Fibroblast of mammary gland (primary cell): ENCODE results near the gene ACTRT2.

Source experiments
- DNase-seq: peaks from one replicate; pipeline ENCODE4 v3.0.0-alpha.2; 2010; ENCODE audit warnings: low read depth
- H3K4me3 ChIP-seq: 2 replicates; pipeline ENCODE4 v1.5.1; 2011; ENCODE audit warnings: low read depth, mild to moderate bottlenecking, low read length, moderate library complexity; ENCODE audit not compliant: control insufficient read depth
- CTCF ChIP-seq: conservative IDR thresholded peaks from 2 replicates; pipeline ENCODE4 v1.5.1; 2011; ENCODE audit warnings: low read depth, low read length, inconsistent platforms; ENCODE audit not compliant: control insufficient read depth, insufficient read depth

ACTRT2 gene

GRCh38 chr1:3014443-3015268, 6.6 kb upstream of the ACTRT2 start:
- no peak for DNase-seq
- H3K4me3 ChIP-seq: no peak overlapping the region
- TF ChIP-seq CTCF: no peak

DNA sequence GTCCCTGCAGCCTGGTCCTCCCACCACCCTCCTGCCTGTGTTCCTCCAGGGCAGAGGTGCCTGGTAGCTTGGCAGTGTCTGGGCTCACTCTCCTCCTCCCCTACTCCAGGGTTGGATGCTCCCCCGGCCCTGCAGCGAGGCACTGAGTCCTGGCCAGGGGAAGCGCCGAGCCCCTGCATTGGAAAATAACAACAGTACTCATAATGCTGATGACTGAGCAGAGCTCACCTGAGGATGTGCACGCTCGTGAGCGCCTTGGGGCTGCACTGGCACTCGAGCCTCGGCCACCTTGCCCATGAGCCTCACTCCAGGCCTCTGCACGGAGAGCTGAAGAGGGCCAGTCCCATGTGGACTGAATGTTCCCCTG, 6.0 kb upstream of the ACTRT2 start:
- no peak for TF ChIP-seq CTCF
- DNase-seq: no peak
- H3K4me3 ChIP-seq: no peak overlapping the region

GRCh38 chr1:3015744-3016143, 5.5 kb upstream of the ACTRT2 start:
- no peak for TF ChIP-seq CTCF
- H3K4me3 ChIP-seq: no peak overlapping the region
- DNase-seq: no peak

DNA sequence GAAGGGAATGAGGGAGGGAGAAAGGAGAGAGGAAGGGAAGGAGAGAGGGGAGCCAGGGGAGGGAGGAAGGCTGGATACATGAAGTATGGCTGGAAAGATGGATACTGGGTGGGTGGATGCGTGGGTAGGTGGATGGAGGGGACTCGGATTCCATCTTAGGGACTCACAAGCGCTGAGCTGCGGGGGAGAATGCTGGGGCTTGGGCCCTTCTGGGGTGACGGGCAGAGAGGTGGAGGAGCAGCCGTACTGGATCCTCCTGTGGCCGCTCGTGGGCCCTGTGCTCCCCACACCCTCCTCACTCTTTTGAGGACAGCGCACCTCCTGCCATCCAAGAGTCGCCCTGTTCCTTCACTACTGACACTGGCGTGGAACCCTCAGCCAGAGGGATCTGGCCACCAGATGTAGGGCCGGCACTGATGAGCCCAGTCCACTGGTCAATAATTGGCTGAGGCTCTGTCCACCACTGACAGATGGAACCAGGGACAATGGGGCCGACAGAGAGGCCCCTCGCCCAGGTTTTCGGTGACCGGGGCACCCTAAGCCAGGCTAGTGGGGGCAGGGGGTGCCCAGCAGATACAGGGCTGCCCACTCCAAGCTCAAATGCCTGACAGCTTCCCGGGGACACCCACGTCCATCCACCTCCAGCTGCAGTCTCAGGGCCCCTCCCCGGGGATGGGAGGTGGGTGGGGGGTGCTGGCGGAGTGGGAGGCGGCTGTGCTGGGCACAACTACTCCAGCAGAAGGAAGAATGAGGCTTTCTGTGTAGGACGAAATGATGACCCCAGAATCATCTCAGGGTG, 4.4 kb upstream of the ACTRT2 start:
- TF ChIP-seq CTCF: no peak

DNA sequence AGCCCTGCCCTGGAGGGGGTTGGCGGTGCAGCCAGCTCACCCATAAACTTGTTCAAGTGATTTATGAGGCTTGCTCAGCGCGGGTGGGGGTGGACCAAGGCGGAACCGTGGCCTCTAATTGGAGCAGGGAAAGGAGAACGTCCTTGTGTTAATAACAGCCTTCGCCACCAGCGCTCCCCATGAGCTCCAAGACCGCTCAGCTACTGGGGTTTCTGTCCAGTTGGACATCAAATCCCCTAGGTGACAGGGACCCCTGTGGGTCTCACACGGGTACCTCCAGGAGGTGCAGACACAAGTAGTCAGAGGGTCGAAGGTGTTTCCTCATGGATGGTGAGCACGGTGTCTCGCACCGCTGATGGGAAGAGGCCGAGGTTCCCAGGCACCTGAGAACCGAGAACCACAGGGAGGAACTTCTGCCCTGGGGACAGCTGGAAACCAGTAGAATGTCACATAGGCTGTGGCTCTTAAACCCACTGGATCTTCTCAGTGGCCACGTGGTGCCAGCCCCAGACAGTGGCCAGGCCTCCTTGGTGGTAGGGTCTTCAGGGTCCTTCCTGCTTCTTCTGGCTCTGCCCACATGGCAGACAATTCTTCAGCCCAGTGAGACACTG, 3.7 kb upstream of the ACTRT2 start:
- DNase-seq: no peak
- no peak for TF ChIP-seq CTCF
- H3K4me3 ChIP-seq: no peak overlapping the region

More for the DNA sequence above, 4.4 kb upstream of the ACTRT2 start:
- H3K4me3 ChIP-seq: no peak overlapping the region
- no peak for DNase-seq

DNA sequence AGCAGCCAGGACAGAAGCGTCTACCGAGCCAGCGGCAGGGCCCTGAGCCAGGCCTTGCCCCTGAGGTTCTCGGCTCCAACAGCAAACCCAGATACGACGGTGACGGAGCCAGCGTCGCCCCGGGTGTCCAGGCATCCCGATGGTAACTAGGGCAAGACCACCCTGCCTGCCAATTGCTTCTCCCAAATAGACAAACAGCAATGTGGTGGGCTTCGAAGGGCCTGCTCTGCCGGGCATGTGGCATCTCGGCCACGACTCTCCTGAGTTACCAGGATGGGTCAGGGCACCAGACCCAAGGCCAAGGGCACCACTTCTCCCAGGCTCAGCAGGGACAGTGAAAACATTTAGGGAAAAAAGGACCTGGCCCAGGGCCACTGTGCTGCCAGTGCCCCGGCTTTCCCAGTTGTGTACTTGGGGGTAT, 3.2 kb upstream of the ACTRT2 start:
- H3K4me3 ChIP-seq: no peak overlapping the region
- TF ChIP-seq CTCF: no peak
- DNase-seq: no peak
